ENCODE results near the gene MCRIP2. TPM values are rescaled to one million over a fixed set of nuclear protein-coding genes. Genes with fewer than 3 reads are reported as not detected.

MCRIP2 gene
- total RNA-seq, 4 donors from 2014 or later, result 20.8 to 37.7 (median 32.4) TPM

- peaks cover 0 to 74% (median 42%) of the 10 kb centered on the region in 4 donors for H3K4me1 ChIP-seq
- no peaks in the 10 kb centered on the region for H3K9me3 ChIP-seq
- peaks cover 0 to 53% (median 15%) of the 10 kb centered on the region in 3 donors for H3K36me3 ChIP-seq
- peak; percentile 93 to 95 for DNase-seq (ENCODE audit: low spot score in 2 of 2)
- peak within 1 kb of the TSS; percentile 56 to 84 (median 72) for H3K4me3 ChIP-seq
- peak; percentile 85 for TF ChIP-seq EP300 (IDR thresholded peaks at IDR 0.05)
- TF ChIP-seq CTCF (IDR thresholded peaks at IDR 0.05), result peak in 1 of 5 experiments; percentile 11
- TF ChIP-seq POLR2A (IDR thresholded peaks at IDR 0.05), result peak in 1 of 2 donors; percentile 39
- H3K27me3 ChIP-seq, result no peaks in the 10 kb centered on the region
- H3K27ac ChIP-seq, result peak within 1 kb of the TSS; percentile 49 to 84 (median 80)
- WGBS, 2 donors, result 4 to 30% methylated on average over 6 to 73 of the region's 91 CpGs
These were observed 42.6 kb downstream of the MCRIP2 start, which contains the start of gene JMJD8 for GRCh38 chr16:684071-684794. Gene JMJD8 (minus strand): TSS chr16:684334. CDS start chr16:684319, 15 bp downstream.

- Histone ChIP-seq H3K36me3 (peaks cover 0 to 53% (median 15%) of the 10 kb centered on the region in 3 donors), H3K27ac (peak overlapping the region in 3 of 4 donors; percentile 76 to 84 (median 84)), H3K4me3 (peak overlapping the region; percentile 55 to 78 (median 61)), H3K9me3 (no peaks in the 10 kb centered on the region), H3K27me3 (no peaks in the 10 kb centered on the region), H3K4me1 (peaks cover 0 to 76% (median 46%) of the 10 kb centered on the region in 4 donors)
- TF ChIP-seq POLR2A (IDR thresholded peaks at IDR 0.05) (no peak), EP300 (IDR thresholded peaks at IDR 0.05) (no peak), CTCF (IDR thresholded peaks at IDR 0.05) (no peak)
- no peak for DNase-seq (ENCODE audit: low spot score in 2 of 2)
- 90 to 93% methylated on average over 53 to 55 of the region's 61 CpGs for WGBS, 2 donors
These were observed 43.5 kb downstream of the MCRIP2 start for GRCh38 chr16:684961-685696.

GRCh38 chr16:685967-686366 is 44.3 kb downstream of the MCRIP2 start:
- no peaks in the 10 kb centered on the region for H3K27me3 ChIP-seq
- TF ChIP-seq POLR2A (IDR thresholded peaks at IDR 0.05), result no peak
- peak in 1 of 5 experiments; percentile 12 for TF ChIP-seq CTCF (IDR thresholded peaks at IDR 0.05)
- no peak overlapping the region for H3K27ac ChIP-seq
- peaks cover 0 to 79% (median 46%) of the 10 kb centered on the region in 4 donors for H3K4me1 ChIP-seq
- H3K36me3 ChIP-seq, result peaks cover 0 to 53% (median 15%) of the 10 kb centered on the region in 3 donors
- no peak for DNase-seq (ENCODE audit: low spot score in 2 of 2)
- 54 to 85% methylated on average over 5 to 8 of the region's 10 CpGs for WGBS, 2 donors
- H3K4me3 ChIP-seq, result no peak overlapping the region
- no peaks in the 10 kb centered on the region for H3K9me3 ChIP-seq

- WGBS, 2 donors, result 90 to 95% methylated on average over 45 of the region's 51 CpGs
- Histone ChIP-seq H3K4me3 (no peak overlapping the region), H3K36me3 (peaks cover 0 to 48% (median 14%) of the 10 kb centered on the region in 3 donors), H3K27me3 (no peaks in the 10 kb centered on the region), H3K9me3 (no peaks in the 10 kb centered on the region), H3K27ac (no peak overlapping the region), H3K4me1 (peaks cover 0 to 72% (median 39%) of the 10 kb centered on the region in 4 donors)
- no peak for DNase-seq (ENCODE audit: low spot score in 2 of 2)
- TF ChIP-seq EP300 (IDR thresholded peaks at IDR 0.05) (no peak), POLR2A (IDR thresholded peaks at IDR 0.05) (no peak), CTCF (IDR thresholded peaks at IDR 0.05) (no peak)
These were observed 45.0 kb downstream of the MCRIP2 start for GRCh38 chr16:686459-687260.

Measured in tibial nerve (tissue), 4 donors.